Fibroblast of pulmonary artery (primary cell): ENCODE measurements around the gene SPATA31A1.
"Not testable (repeated sequence)": the region's sequence is repeated elsewhere in the genome, so short reads cannot be mapped to it uniquely, and the experiment has no call there.

Source experiments
- DNase-seq: peaks from one replicate; pipeline ENCODE4 v3.0.0-alpha.2; 2010; ENCODE audit warnings: low read depth
- H3K4me3 ChIP-seq: replicated peaks from 2 replicates; pipeline ENCODE4 v1.5.1; 2011; ENCODE audit warnings: low read depth, mild to moderate bottlenecking, control low read depth, low read length, moderate library complexity

SPATA31A1 gene

GRCh38 chr9:39355369-39355768, at the start of gene SPATA31A1:
SPATA31A1 (plus strand) TSS chr9:39355669; CDS start chr9:39355731, 62 bp downstream.
- not testable (repeated sequence) for H3K4me3 ChIP-seq, DNase-seq

GRCh38 chr9:39407261-39408204, 52.1 kb downstream of the SPATA31A1 start:
- DNase-seq = peak; percentile 0
- not testable (repeated sequence) for H3K4me3 ChIP-seq

- DNase-seq = not testable (repeated sequence)
Measured at GRCh38 chr9:39411254-39411940, 55.9 kb downstream of the SPATA31A1 start.

More at GRCh38 chr9:39411254-39411940, 55.9 kb downstream of the SPATA31A1 start:
- not testable (repeated sequence) for H3K4me3 ChIP-seq
